NT2/D1 (cell line): ENCODE measurements around the gene RHOT2.

ENCODE experiments used
- SUZ12 ChIP-seq: IDR thresholded peaks from 2 replicates; pipeline ENCODE4 v1.6.1; 2011; ENCODE audit not compliant: insufficient read length, insufficient read depth; ENCODE audit errors: extremely low read depth
- YY1 ChIP-seq: IDR thresholded peaks from 2 replicates; pipeline ENCODE4 v1.6.1; 2011; ENCODE audit not compliant: insufficient read length, insufficient read depth
- ZNF274 ChIP-seq: IDR thresholded peaks from 2 replicates; pipeline ENCODE4 v1.6.1; 2011; ENCODE audit warnings: mild to moderate bottlenecking, low read depth, low read length

DNA sequence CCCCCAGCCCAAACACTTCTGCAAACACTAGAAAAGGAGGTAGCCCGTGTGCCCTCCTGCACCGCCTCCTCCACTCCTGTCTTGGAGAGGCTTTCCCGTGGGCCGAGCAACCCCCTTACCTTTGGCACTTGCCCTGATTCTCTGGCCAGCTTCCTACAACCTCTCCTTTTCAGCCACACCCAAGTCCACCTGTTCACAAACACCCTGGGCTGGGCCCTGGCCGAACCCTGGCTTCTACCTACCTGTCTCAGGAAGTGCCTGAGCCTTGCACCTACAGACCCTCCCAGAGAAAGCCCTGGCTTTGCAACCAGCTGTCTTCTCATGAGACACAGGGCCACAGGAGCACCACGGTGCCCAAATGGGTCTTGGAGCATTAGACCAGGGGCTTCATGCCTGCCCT, 51.0 kb downstream of the RHOT2 start:
- no peak for TF ChIP-seq YY1
- no peak for TF ChIP-seq SUZ12
- TF ChIP-seq ZNF274, result no peak
